Panc1 (cell line): ENCODE results near the gene TRAM2.

Experiments used
- CTCF ChIP-seq: fragments of 450-650 bp; IDR thresholded peaks from 2 replicates; pipeline ENCODE4 v1.5.1; 2017; ENCODE audit warnings: mild to moderate bottlenecking
- POLR2AphosphoS5 ChIP-seq: IDR thresholded peaks from 2 replicates; pipeline ENCODE4 v1.6.1; 2012; ENCODE audit warnings: mild to moderate bottlenecking, low read depth, low read length, moderate library complexity
- REST ChIP-seq, 2 experiments: IDR thresholded peaks; 2 replicates each; pipeline ENCODE4 v1.6.1; 2011 to 2012; ENCODE audit warnings: low read depth in 2 of 2, control low read depth in 1 of 2, low read length in 1 of 2, mild to moderate bottlenecking in 1 of 2, moderate library complexity in 1 of 2; ENCODE audit not compliant: insufficient read depth in 1 of 2
- SIN3A ChIP-seq: IDR thresholded peaks from 2 replicates; pipeline ENCODE4 v1.6.1; 2012; ENCODE audit warnings: low read depth, mild to moderate bottlenecking, low read length, moderate library complexity, borderline replicate concordance; ENCODE audit not compliant: insufficient read depth
- TCF7L2 ChIP-seq: IDR thresholded peaks from 2 replicates; pipeline ENCODE4 v1.6.1; 2011; ENCODE audit warnings: mild to moderate bottlenecking, low read depth, low read length, inconsistent platforms

- TF ChIP-seq CTCF (0 out of 2 replicates have a peak, but pooled peaks have one; percentile 4), POLR2AphosphoS5 (no peak), REST (IDR thresholded peaks at IDR 0.05; ENCODE audit: insufficient read depth in 1 of 2, low read depth in 2 of 2, low read length in 1 of 2) (no peak), TCF7L2 (no peak), SIN3A (no peak)
Observed at GRCh38 chr6:52579006-52579660, 2.3 kb upstream of the TRAM2 start.
